GM12875 (cell line): ENCODE data around the gene COMP.

Experiments used
- H3K4me3 ChIP-seq: one replicate; pipeline ENCODE4 v1.5.1; 2011; ENCODE audit warnings: low read depth, low read length, control low read depth
- CTCF ChIP-seq: IDR thresholded peaks from 2 replicates; pipeline ENCODE4 v1.5.1; 2011; ENCODE audit warnings: low read depth, mild to moderate bottlenecking, control low read depth, inconsistent platforms, low read length, moderate library complexity, borderline replicate concordance; ENCODE audit not compliant: insufficient read depth

Gene COMP

GRCh38 chr19:18788529-18789421 lies 2.3 kb downstream of the COMP start:
- H3K4me3 ChIP-seq = no peak overlapping the region
- TF ChIP-seq CTCF = no peak

GRCh38 chr19:18785179-18786124 lies 5.7 kb downstream of the COMP start:
- H3K4me3 ChIP-seq = no peak overlapping the region
- TF ChIP-seq CTCF = no peak

- TF ChIP-seq CTCF = no peak
- H3K4me3 ChIP-seq = no peak overlapping the region
Measured at GRCh38 chr19:18784786-18785120, 6.4 kb downstream of the COMP start.

- H3K4me3 ChIP-seq = no peak overlapping the region
- TF ChIP-seq CTCF = no peak
Measured at GRCh38 chr19:18783958-18784785, 6.9 kb downstream of the COMP start.

- no peak for TF ChIP-seq CTCF
- H3K4me3 ChIP-seq = no peak overlapping the region
Measured at GRCh38 chr19:18782559-18783225, 8.4 kb downstream of the COMP start.

GRCh38 chr19:18781885-18782527 lies 9.1 kb downstream of the COMP start:
- no peak overlapping the region for H3K4me3 ChIP-seq
- TF ChIP-seq CTCF = no peak
